GM18526 (cell line): ENCODE measurements around the gene CCDC83.

Source experiments
- POLR2A ChIP-seq: IDR thresholded peaks from 3 replicates; pipeline ENCODE4 v1.6.1; 2011; ENCODE audit not compliant: insufficient read length; ENCODE audit errors: extremely low read depth

CCDC83 gene

DNA sequence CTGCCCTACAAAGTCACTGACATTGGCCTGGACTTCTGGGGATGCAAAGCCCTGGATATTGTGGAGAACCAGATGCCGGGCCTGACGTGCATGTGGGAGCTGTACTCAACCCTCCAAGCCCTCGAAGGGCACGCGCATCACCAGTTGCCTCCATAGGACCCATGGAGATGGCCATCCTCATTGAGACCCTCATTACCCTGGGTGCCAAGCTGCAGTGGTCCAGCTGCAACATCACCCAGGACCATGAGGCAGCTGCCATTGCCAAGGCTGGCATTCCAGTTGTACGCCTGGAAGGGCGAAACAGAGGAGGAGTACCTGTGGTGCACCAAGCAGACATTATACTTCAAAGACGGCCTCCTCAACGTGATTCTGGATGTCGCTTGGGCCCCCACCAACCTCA, 1.9 kb downstream of the CCDC83 start:
- no peak for TF ChIP-seq POLR2A

- TF ChIP-seq POLR2A = no peak
Measured at GRCh38 chr11:85863855-85864254, 8.7 kb downstream of the CCDC83 start.

GRCh38 chr11:85866137-85866827, 11.1 kb downstream of the CCDC83 start:
- no peak for TF ChIP-seq POLR2A

- TF ChIP-seq POLR2A = no peak
Measured at GRCh38 chr11:85867751-85868150, 12.6 kb downstream of the CCDC83 start.

DNA sequence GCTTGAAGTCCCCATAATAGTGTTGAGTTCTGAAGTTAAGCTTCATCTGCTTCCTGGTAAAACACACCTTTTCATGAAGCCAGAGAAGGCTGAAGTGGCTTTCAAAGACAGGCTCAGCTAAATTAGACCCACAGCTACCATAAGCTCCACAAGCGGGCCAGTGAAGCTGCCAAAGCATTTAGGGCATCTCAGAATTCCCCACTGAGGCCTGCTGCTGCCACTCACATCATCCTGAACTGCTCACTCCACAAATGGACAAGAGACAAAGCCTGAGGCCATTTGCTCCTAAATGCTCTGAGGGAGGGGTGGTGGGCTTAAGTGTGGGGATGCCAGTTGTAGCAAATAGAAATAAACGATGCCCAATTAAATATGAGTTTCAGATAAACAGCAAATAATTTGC, 14.6 kb downstream of the CCDC83 start:
- no peak for TF ChIP-seq POLR2A

- TF ChIP-seq POLR2A = no peak
Measured at GRCh38 chr11:85874265-85874664, 19.1 kb downstream of the CCDC83 start.

DNA sequence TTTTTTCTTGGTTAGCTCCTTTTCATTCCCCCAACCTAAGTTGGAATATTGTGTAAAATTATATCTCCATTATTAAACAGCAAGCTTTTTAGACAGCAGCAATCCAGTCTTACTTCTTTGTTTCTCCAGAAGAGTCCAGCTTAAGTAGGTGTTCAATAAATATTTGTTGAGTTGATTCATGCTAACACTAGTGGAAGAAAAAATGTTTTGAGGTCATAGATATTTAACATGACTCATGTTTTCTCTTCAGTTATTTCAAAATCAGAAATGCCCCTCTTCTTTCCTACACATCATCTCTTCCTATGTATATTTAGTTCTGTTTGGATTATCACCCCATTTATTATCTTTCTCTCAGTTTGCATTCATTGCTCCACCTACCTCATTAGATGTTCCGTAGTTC, 20.3 kb downstream of the CCDC83 start:
- no peak for TF ChIP-seq POLR2A

- TF ChIP-seq POLR2A = no peak
Measured at GRCh38 chr11:85884581-85885021, 29.4 kb downstream of the CCDC83 start.

DNA sequence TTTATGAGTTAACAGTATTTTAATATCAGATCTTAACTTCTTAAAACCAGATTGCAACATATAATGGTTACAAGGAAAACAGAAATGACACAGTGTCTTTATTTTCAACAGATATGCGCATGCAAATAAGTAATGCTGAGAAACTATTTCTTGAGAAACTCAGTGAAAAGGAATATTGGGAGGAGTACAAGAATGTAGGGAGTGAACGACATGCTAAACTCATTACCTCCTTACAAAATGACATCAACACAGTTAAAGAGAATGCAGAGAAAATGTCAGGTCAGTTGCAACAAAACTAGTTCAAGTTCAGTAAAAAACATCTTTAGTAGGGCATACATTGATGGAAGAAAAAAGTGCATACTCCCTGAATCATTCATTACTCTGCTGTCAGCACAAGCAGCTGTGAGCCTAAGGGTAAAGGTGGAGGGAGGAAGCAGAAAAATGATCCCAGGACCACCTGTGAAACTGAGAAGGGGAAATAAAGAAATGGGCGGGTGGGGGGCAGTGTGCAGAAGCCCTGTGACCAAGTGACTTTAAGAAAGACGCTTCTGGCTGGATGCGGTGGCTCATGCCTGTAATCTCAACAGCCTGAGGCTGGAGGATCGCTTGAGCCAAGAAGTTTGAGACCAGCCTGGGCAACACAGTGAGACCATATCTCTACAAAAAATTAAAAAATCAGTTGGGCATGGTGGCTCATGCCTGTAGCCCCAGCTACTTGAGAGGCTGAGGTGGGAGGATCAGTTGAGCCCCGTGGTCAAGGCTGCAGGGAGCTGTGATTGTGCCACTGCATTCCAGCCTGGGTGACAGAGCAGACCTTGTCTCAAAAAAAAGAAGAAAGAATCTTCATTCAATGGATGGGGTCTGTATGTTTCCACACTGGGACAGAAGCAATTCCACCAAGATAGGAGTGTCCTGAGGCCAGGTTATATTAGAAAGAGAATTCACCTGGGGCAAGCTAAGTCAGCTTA, 31.2 kb downstream of the CCDC83 start:
- no peak for TF ChIP-seq POLR2A

DNA sequence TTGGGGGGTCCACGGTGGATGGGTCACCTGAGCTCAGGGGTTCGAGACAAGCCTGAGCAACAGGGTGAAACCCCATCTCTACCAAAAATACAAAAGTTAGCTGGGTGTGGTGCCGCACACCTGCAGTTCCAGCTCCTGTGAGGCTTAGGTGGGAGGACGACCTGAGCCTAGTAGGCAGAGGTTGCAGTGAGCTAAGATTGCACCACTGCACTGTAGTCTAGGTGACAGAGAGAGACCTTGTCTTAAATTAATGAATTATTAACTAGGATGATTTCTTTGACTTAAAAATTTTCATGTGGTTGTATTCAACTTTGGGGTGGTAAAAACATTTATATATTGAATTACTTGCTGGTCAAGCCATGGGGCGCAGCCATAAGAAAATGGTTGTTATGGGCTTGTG, 33.9 kb downstream of the CCDC83 start:
- no peak for TF ChIP-seq POLR2A

DNA sequence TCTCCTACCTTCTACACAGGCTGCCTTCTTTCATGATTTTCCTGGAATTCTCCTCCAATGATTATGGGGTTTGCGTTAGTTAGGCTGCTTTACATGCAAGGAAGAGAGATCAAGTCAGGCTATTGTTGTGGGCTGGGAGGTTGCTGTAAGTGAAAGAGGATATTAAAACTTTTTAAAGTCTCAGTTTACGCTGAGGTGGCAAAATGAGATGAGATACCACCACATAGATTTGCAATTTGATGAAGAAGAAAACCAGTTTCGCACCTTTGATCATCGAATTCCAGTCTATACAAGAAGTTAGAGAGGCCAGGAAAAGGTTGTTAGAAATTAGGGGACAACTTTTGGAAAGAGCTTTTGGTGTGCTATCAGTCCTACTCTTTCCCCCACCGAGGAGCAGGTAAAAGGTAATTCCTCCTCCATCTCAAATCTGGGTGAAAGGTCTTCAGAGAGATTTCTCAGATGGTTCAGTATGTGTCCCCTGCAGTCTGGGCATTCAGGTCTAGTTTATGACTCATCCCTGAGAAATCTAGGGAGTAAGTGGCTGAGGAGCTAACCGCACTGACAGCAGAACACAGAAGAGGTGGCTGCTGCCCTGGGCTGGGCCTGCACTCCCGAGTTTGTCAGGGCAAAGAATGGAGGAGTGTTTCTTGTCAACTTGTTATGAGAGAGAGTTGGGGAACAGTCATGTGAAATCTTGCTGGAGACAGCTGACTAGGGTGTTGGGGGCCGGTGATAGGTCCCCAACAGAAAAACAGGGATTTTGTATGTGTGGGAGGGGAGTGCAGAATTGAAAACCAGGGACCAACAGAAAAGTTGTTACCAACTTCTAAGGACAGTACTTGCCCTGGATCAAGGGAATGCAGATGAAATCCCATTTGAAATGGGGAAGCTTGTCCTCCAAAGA, 34.7 kb downstream of the CCDC83 start:
- no peak for TF ChIP-seq POLR2A

DNA sequence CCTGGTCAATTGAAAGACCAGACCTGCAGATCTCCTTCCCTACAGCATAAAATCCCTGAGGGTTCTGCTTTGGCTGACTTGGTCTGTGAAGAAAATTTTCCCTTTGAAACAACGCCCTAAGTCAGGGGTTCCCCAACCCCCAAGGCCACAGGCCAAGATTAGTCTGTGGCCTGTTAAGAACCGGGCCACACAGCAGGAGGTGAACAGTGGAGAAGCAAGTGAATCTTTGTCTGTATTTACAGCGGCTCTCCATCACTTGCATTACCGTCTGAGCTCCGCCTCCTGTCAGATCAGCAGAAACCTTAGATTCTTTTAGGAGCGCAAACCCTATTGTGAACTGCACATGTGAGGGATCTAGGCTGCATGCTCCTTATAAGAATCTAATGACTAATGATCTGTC, 38.2 kb downstream of the CCDC83 start:
- no peak for TF ChIP-seq POLR2A

- TF ChIP-seq POLR2A = no peak
Measured at GRCh38 chr11:85896876-85897275, 41.7 kb downstream of the CCDC83 start.

GRCh38 chr11:85898456-85898855, 43.3 kb downstream of the CCDC83 start:
- no peak for TF ChIP-seq POLR2A

- no peak for TF ChIP-seq POLR2A
Measured at GRCh38 chr11:85902353-85902752, 47.2 kb downstream of the CCDC83 start.
